GM12878 (cell line): ENCODE measurements around the gene NPAS2. TPM values are rescaled to one million over a fixed set of nuclear protein-coding genes. Genes with fewer than 3 reads are reported as not detected.

Experiments used
- ATAC-seq: fragments of 200-7000 bp; cut with Tn5 transposase; 3 replicates; pipeline ENCODE4 v1.9.1; 2020; ENCODE audit warnings: mild to moderate bottlenecking, moderate library complexity
- BruUV-seq: library from RNA; stranded (reverse); fragments of 400-500 nt; replicated peaks from 2 replicates; lab custom pipeline; 2021; lab: Mats Ljungman, UMichigan
- CTCF ChIA-PET: fragments of 300-600 bp; sonication (Branson Sonifier 250); formaldehyde crosslinking; extraction: SDS; loops from one replicate; lab custom pipeline; 2021; ENCODE audit warnings: inconsistent platforms; lab: Yijun Ruan, JAX
- POLR2A ChIA-PET: fragments of 350-600 bp; formaldehyde crosslinking; extraction: SDS; loops from one replicate; lab custom pipeline; 2021; ENCODE audit warnings: inconsistent platforms; lab: Charles Lee
- RAD21 ChIA-PET: fragments of 300-600 bp; sonication (Branson Sonifier 250); formaldehyde crosslinking; loops from one replicate; lab custom pipeline; 2023; ENCODE audit warnings: antibody characterized with exemption; ENCODE audit not compliant: unreplicated experiment; lab: Charles Lee
- SMC1A ChIA-PET: fragments of 300-600 bp; sonication (Branson Sonifier 250); formaldehyde crosslinking; loops from one replicate; lab custom pipeline; 2023; ENCODE audit not compliant: unreplicated experiment, uncharacterized antibody; lab: Charles Lee
- DNase-seq: peaks from one replicate; pipeline ENCODE4 v3.0.0-alpha.2; 2011; ENCODE audit warnings: low read depth, low spot score
- FAIRE-seq: peaks from 3 replicates; lab custom pipeline; 2011; peaks lifted over from hg19 to GRCh38; lab: Jason Lieb, UNC
- H2AFZ ChIP-seq: 2 replicates; pipeline ENCODE4 v1.6.0; 2011; ENCODE audit warnings: low read depth, low read length, control low read depth; ENCODE audit not compliant: control insufficient read depth
- H3K27ac ChIP-seq: 2 replicates; pipeline ENCODE4 v1.5.1; 2011; ENCODE audit warnings: control low read depth; ENCODE audit not compliant: control insufficient read depth, insufficient read depth
- H3K27me3 ChIP-seq, 2 experiments: replicated peaks in 1 of 2; 2 replicates each; pipeline versions ENCODE4 v1.6.0 to v1.6.1; 2011; ENCODE audit warnings: low read length in 1 of 2; ENCODE audit not compliant: control insufficient read depth in 2 of 2, insufficient read depth in 2 of 2
- H3K36me3 ChIP-seq, 2 experiments: 2 replicates each; pipeline ENCODE4 v1.5.1; 2011; ENCODE audit warnings: low read length in 1 of 2; ENCODE audit not compliant: control insufficient read depth in 2 of 2, insufficient read depth in 2 of 2
- H3K4me1 ChIP-seq: 2 replicates; pipeline ENCODE4 v1.6.1; 2011; ENCODE audit warnings: mild to moderate bottlenecking, low read length, moderate library complexity, mixed read lengths; ENCODE audit not compliant: control insufficient read depth, insufficient read depth
- H3K4me2 ChIP-seq: 2 replicates; pipeline ENCODE4 v1.6.0; 2011; ENCODE audit warnings: control low read depth; ENCODE audit not compliant: control insufficient read depth, insufficient read depth
- H3K4me3 ChIP-seq: fragments of 200-600 bp; sonication (generic); 2 replicates; pipeline ENCODE4 v1.5.1; 2016
- H3K79me2 ChIP-seq: 2 replicates; pipeline ENCODE4 v1.6.0; 2011; ENCODE audit warnings: low read length; ENCODE audit not compliant: control insufficient read depth, insufficient read depth
- H3K9ac ChIP-seq: 2 replicates; pipeline ENCODE4 v1.8.0; 2011; ENCODE audit warnings: low read length, control low read depth, mixed read lengths; ENCODE audit not compliant: control insufficient read depth, insufficient read depth
- H3K9me3 ChIP-seq: replicated peaks from 3 replicates; pipeline ENCODE4 v1.5.1; 2011; ENCODE audit warnings: mild to moderate bottlenecking, low read length; ENCODE audit not compliant: control insufficient read depth, insufficient read depth
- H4K20me1 ChIP-seq: 2 replicates; pipeline ENCODE4 v1.6.0; 2011; ENCODE audit not compliant: control insufficient read depth, insufficient read depth
- BRCA1 ChIP-seq: IDR thresholded peaks from 2 replicates; pipeline ENCODE4 v1.6.1; 2011; ENCODE audit warnings: low read depth, low read length, improper control_type of control experiment
- EP300 ChIP-seq, 2 experiments: fragments of 150-350 bp in 1 of 2; IDR thresholded peaks; 2 replicates each; pipeline ENCODE4 v1.6.1; 2011 to 2012; ENCODE audit warnings: low read depth in 2 of 2, low read length in 2 of 2, borderline replicate concordance in 1 of 2, improper control_type of control experiment in 1 of 2, inconsistent platforms in 1 of 2; ENCODE audit not compliant: control insufficient read depth in 1 of 2
- HDAC6 ChIP-seq: fragments of 200-600 bp; sonication (generic); IDR thresholded peaks from one replicate; pipeline ENCODE4 v1.8.0; 2017; ENCODE audit warnings: antibody characterized with exemption; ENCODE audit not compliant: unreplicated experiment
- NRF1 ChIP-seq: conservative IDR thresholded peaks from 2 replicates; pipeline ENCODE4 v1.6.1; 2011; ENCODE audit warnings: mild to moderate bottlenecking, low read depth, low read length, improper control_type of control experiment
- SRF ChIP-seq, 2 experiments: IDR thresholded peaks; 2 replicates each; pipeline ENCODE4 v1.6.1; 2011; ENCODE audit warnings: low read depth in 2 of 2, low read length in 2 of 2, mild to moderate bottlenecking in 1 of 2, moderate library complexity in 1 of 2
- WGBS: methylation state at CpG from one replicate; pipeline ENCODE4 v1.1.6; 2016; ENCODE audit warnings: low lambda C conversion rate; ENCODE audit not compliant: insufficient replicate concordance, insufficient coverage; ENCODE audit errors: missing lambda C conversion rate; 5-methylcytosine and 5-hydroxymethylcytosine counted together
- in situ Hi-C: fragments of 300-500 bp; cut with MboI; formaldehyde crosslinking; loops from 9 replicates; pipeline ENCODE4 v1.14.3; 2018; ENCODE audit warnings: mixed read lengths
- intact Hi-C: fragments of 100-400 bp; cut with micrococcal nuclease; formaldehyde crosslinking; loops from one replicate; pipeline ENCODE4 v1.14.2; 2022; ENCODE audit not compliant: unreplicated experiment
- polyA plus RNA-seq, 11 experiments: library from polyadenylated mRNA; depleted of rRNA in 4 of 11; unstranded in 6 of 11; stranded (reverse) in 5 of 11; fragments of >200 nt; fragmentation: Nextera tagmentation in 4 of 11; fragmentation: Illumina TruSeq in 1 of 11; extraction: Ambion mirVana in 4 of 11; extraction: Trizol in 1 of 11; gene quantifications; 1 replicate in 1 of 11; 2 replicates in 10 of 11; pipeline versions ENCODE4 v1.2.1 to v1.2.3, GENCODE V29; 2011 to 2016; ENCODE audit warnings: inconsistent platforms in 2 of 11, missing spikeins in 2 of 11, low read depth in 1 of 11
- total RNA-seq, 4 experiments: library from RNA; depleted of rRNA in 3 of 4; stranded (reverse); fragments of >200 nt in 3 of 4; fragmentation: Illumina TruSeq in 1 of 4; extraction: Trizol in 1 of 4; gene quantifications; 2 replicates each; pipeline versions ENCODE4 v1.2.1 to v1.2.3, GENCODE V29; 2013 to 2021
- TF ChIP-seq, protein P1 (sequence below): IDR thresholded peaks from 2 replicates; pipeline ENCODE4 v1.6.1; 2012; ENCODE audit warnings: low read depth, low read length, improper control_type of control experiment

The NPAS2 gene
- total and polyA plus RNA-seq, 10 of the 15 experiments (the other 5 are each of a cell fraction or from before 2014, with no cell fraction given), result 0.08 TPM; not detected in 9

DNA sequence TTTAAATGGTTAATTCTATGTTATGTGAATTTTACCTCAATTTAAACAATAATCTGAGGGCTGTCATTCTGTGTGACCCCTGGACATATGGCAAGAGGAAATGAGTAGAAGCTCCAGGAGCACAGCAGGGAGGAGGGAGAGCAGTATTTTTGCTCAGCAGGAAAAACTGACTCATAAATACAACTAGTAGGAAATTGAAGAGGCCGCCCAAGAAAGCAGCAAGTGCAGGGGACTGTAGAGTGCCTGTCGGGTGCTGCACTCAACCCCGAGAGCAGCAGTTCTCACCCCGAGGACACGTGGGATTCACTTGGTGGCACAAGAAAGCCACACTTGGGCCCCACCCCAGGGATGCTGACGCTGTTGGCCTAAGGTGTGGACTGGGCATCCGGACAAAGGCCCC lies 60.8 kb downstream of the NPAS2 start:
- BruUV-seq, result no TSS peak
- Histone ChIP-seq H3K9ac (no peak overlapping the region), H3K36me3 (no peaks in the 10 kb centered on the region), H4K20me1 (no peaks in the 10 kb centered on the region), H2AFZ (no peak overlapping the region), H3K79me2 (no peaks in the 10 kb centered on the region), H3K9me3 (no peaks in the 10 kb centered on the region), H3K27ac (no peak overlapping the region), H3K4me2 (no peak overlapping the region), H3K27me3 (no peaks in the 10 kb centered on the region; a peak in 1 of 4 replicates), H3K4me1 (peaks cover 3% of the 10 kb centered on the region; the same call in 1 of the 2 replicates), H3K4me3 (no peak overlapping the region)
- DNase-seq, result no peak
- in situ Hi-C loops (no loop called here), intact Hi-C loops (no loop called here)
- TF ChIP-seq BRCA1 (no peak), HDAC6 (no peak), EP300 (IDR thresholded peaks at IDR 0.05; ENCODE audit: borderline replicate concordance in 1 of 2, control insufficient read depth in 1 of 2, low read depth in 2 of 2, low read length in 2 of 2) (no peak), NRF1 (no peak), SRF (IDR thresholded peaks at IDR 0.05; ENCODE audit: low read depth in 2 of 2, low read length in 2 of 2) (no peak)
- TF ChIP-seq, protein P1, sequence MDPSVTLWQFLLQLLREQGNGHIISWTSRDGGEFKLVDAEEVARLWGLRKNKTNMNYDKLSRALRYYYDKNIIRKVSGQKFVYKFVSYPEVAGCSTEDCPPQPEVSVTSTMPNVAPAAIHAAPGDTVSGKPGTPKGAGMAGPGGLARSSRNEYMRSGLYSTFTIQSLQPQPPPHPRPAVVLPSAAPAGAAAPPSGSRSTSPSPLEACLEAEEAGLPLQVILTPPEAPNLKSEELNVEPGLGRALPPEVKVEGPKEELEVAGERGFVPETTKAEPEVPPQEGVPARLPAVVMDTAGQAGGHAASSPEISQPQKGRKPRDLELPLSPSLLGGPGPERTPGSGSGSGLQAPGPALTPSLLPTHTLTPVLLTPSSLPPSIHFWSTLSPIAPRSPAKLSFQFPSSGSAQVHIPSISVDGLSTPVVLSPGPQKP, result no peak
- WGBS, result 45% methylated on average over 7 of the region's 7 CpGs
- POLR2A ChIA-PET, result no interaction called here
- RAD21 ChIA-PET, result no interaction called here
- CTCF ChIA-PET, result no interaction called here
- no peak for ATAC-seq
- SMC1A ChIA-PET, result no interaction called here
- no peak for FAIRE-seq
